ENCODE data around the gene KLHDC9. TPM values are rescaled to one million over a fixed set of nuclear protein-coding genes. Genes with fewer than 3 reads are reported as not detected.

The KLHDC9 gene
- total RNA-seq, 2 experiments from 2014 or later, result 0.41 TPM; not detected in 1

DNA sequence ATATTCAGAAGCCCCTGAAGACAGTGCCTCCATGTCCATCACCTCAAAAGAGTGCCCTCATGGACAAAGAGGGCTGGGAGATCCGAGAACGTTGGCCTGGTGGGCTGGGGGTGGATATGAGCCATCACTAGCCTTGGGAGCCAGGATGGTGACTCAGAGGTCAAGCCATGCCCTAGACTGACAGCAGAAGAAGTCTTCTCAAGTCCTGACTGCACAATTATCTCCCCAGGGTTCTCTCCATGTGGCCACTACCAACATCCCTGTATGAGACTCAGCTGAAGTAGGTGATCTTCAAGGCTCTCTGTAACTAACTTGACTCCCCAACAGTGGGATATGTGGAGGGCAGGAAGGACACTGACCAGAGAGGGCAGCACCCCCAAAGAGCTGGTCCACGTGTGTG lies 45.3 kb upstream of the KLHDC9 start:
- Histone ChIP-seq H3K27ac (ENCODE audit: low read depth in 1 of 2, low read length in 2 of 2) (no peak overlapping the region), H3K27me3 (ENCODE audit: control insufficient read depth in 1 of 2, insufficient read depth in 2 of 2, low read length in 2 of 2) (no peaks in the 10 kb centered on the region), H3K4me1 (ENCODE audit: insufficient read depth, low read length) (peaks cover 34% of the 10 kb centered on the region), H3K36me3 (ENCODE audit: insufficient read depth, low read length) (peaks cover 96% of the 10 kb centered on the region), H3K4me3 (ENCODE audit: low read length) (no peak overlapping the region), H3K9me3 (ENCODE audit: control insufficient read depth in 1 of 2, insufficient read depth in 1 of 2, low read length in 2 of 2) (no peaks in the 10 kb centered on the region)
- no peak for DNase-seq
- CTCF ChIA-PET, result no interaction called here
- Mint-ChIP-seq H3K4me1 (ENCODE audit: low read depth) (peaks cover 19% of the 10 kb centered on the region), H3K4me3 (no peak overlapping the region), H3K36me3 (ENCODE audit: low read depth) (peaks cover 85% of the 10 kb centered on the region), H3K27ac (peak overlapping the region; percentile 64), H3K27me3 (no peaks in the 10 kb centered on the region), H3K9me3 (no peaks in the 10 kb centered on the region)
- POLR2A ChIA-PET, result interaction anchor here (0.7 kb wide), 1 partner anchor 14 kb away, joined by 3 read pairs; the partner anchor contains the start of gene TSTD1
- ATAC-seq (ENCODE audit: poor library complexity), result no peak
- intact Hi-C loops (cut with DNase I, micrococcal nuclease), result no loop called here
- TF ChIP-seq, protein P1, sequence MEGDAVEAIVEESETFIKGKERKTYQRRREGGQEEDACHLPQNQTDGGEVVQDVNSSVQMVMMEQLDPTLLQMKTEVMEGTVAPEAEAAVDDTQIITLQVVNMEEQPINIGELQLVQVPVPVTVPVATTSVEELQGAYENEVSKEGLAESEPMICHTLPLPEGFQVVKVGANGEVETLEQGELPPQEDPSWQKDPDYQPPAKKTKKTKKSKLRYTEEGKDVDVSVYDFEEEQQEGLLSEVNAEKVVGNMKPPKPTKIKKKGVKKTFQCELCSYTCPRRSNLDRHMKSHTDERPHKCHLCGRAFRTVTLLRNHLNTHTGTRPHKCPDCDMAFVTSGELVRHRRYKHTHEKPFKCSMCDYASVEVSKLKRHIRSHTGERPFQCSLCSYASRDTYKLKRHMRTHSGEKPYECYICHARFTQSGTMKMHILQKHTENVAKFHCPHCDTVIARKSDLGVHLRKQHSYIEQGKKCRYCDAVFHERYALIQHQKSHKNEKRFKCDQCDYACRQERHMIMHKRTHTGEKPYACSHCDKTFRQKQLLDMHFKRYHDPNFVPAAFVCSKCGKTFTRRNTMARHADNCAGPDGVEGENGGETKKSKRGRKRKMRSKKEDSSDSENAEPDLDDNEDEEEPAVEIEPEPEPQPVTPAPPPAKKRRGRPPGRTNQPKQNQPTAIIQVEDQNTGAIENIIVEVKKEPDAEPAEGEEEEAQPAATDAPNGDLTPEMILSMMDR (IDR thresholded peaks at IDR 0.05), result no peak

- ChIA-PET POLR2A (interaction anchor here (0.8 to 2.5 kb wide), 4 partner anchors 9 to 16 kb away, joined by 3 to 22 read pairs (median 7); partner anchors contain the start of genes ARHGAP30 and USF1), CTCF (interaction anchor here (0.9 to 1.3 kb wide), 2 partner anchors 9 to 17 kb away, joined by 5 to 7 read pairs; partner anchors contain the start of genes ARHGAP30 and USF1)
- Mint-ChIP-seq H3K27ac (no peak overlapping the region), H3K36me3 (ENCODE audit: low read depth) (peaks cover 77% of the 10 kb centered on the region), H3K9me3 (no peaks in the 10 kb centered on the region), H3K4me3 (no peak overlapping the region), H3K4me1 (ENCODE audit: low read depth) (peaks cover 22% of the 10 kb centered on the region), H3K27me3 (no peaks in the 10 kb centered on the region)
- DNase-seq (no peak), ATAC-seq (ENCODE audit: poor library complexity) (no peak)
- no peak overlapping the region for H3K4me3 ChIP-seq (ENCODE audit: low read length)
- intact Hi-C loops (cut with DNase I, micrococcal nuclease), result no loop called here
- no peaks in the 10 kb centered on the region for H3K27me3 ChIP-seq (ENCODE audit: control insufficient read depth in 1 of 2, insufficient read depth in 2 of 2, low read length in 2 of 2)
- H3K9me3 ChIP-seq (ENCODE audit: control insufficient read depth in 1 of 2, insufficient read depth in 1 of 2, low read length in 2 of 2), result no peaks in the 10 kb centered on the region
- TF ChIP-seq, protein P1 (IDR thresholded peaks at IDR 0.05), result no peak
- H3K4me1 ChIP-seq (ENCODE audit: insufficient read depth, low read length), result peaks cover 29% of the 10 kb centered on the region
- H3K27ac ChIP-seq (ENCODE audit: low read depth in 1 of 2, low read length in 2 of 2), result no peak overlapping the region
- peaks cover 91% of the 10 kb centered on the region for H3K36me3 ChIP-seq (ENCODE audit: insufficient read depth, low read length)
Measured at GRCh38 chr1:161054232-161054631, 43.9 kb upstream of the KLHDC9 start.

DNA sequence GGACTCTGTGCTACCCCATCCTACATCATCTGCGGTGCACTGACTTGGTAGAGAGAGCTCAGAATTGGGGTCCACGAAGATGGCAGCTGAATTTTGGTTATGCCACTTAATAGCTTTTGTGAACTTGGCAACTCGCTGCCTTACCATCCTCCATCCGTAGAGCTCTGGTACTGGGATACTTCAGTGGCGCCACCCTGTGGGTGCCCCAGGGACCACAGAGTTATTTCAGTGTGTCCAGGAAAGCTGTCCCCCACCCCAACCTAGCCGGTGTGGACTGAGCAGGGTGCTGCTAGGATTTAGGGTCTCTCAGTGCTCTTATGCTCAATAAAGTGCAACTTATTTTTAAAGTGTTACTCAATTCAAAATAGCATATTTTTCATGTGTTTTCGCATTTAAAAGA lies 43.4 kb upstream of the KLHDC9 start:
- POLR2A ChIA-PET, result interaction anchor here (0.8 to 2.5 kb wide), 4 partner anchors 10 to 15 kb away, joined by 3 to 22 read pairs (median 7); partner anchors contain the start of genes ARHGAP30 and USF1
- H3K27ac ChIP-seq (ENCODE audit: low read depth in 1 of 2, low read length in 2 of 2), result peak overlapping the region in 1 of 2 donors; percentile 21

More for the DNA sequence above, 43.4 kb upstream of the KLHDC9 start:
- H3K27me3 ChIP-seq (ENCODE audit: control insufficient read depth in 1 of 2, insufficient read depth in 2 of 2, low read length in 2 of 2), result no peaks in the 10 kb centered on the region
- intact Hi-C loops (cut with DNase I, micrococcal nuclease), result no loop called here
- H3K4me3 ChIP-seq (ENCODE audit: low read length), result no peak overlapping the region
- TF ChIP-seq, protein P1 (IDR thresholded peaks at IDR 0.05), result peak; percentile 32
- peaks cover 35% of the 10 kb centered on the region for H3K4me1 ChIP-seq (ENCODE audit: insufficient read depth, low read length)
- Mint-ChIP-seq H3K9me3 (no peaks in the 10 kb centered on the region), H3K27me3 (no peaks in the 10 kb centered on the region), H3K4me1 (ENCODE audit: low read depth) (peaks cover 27% of the 10 kb centered on the region), H3K4me3 (no peak overlapping the region), H3K36me3 (ENCODE audit: low read depth) (peaks cover 77% of the 10 kb centered on the region), H3K27ac (no peak overlapping the region)
- ATAC-seq (ENCODE audit: poor library complexity), result no peak
- CTCF ChIA-PET, result interaction anchor here (0.9 to 1.3 kb wide), 3 partner anchors 9 to 64 kb away, joined by 3 to 7 read pairs (median 5); partner anchors contain the start of genes ARHGAP30 and USF1
- peak in 1 of 14 experiments; percentile 33 for DNase-seq
- no peaks in the 10 kb centered on the region for H3K9me3 ChIP-seq (ENCODE audit: control insufficient read depth in 1 of 2, insufficient read depth in 1 of 2, low read length in 2 of 2)
- H3K36me3 ChIP-seq (ENCODE audit: insufficient read depth, low read length), result peaks cover 91% of the 10 kb centered on the region
